PFSK-1 (cell line): ENCODE results near the gene PRPF6.

Source experiments
- POLR2AphosphoS5 ChIP-seq: IDR thresholded peaks from 2 replicates; pipeline ENCODE4 v1.6.1; 2012; ENCODE audit warnings: low read depth, mild to moderate bottlenecking, control low read depth, low read length, moderate library complexity
- TF ChIP-seq, protein P1 (sequence below), 2 experiments: IDR thresholded peaks; 2 replicates each; pipeline versions ENCODE4 v1.6.1 to v1.8.0; 2011 to 2012; ENCODE audit warnings: low read depth in 2 of 2, low read length in 2 of 2, control low read depth in 1 of 2, inconsistent platforms in 1 of 2, mild to moderate bottlenecking in 1 of 2, moderate library complexity in 1 of 2; ENCODE audit not compliant: insufficient read depth in 1 of 2

DNA sequence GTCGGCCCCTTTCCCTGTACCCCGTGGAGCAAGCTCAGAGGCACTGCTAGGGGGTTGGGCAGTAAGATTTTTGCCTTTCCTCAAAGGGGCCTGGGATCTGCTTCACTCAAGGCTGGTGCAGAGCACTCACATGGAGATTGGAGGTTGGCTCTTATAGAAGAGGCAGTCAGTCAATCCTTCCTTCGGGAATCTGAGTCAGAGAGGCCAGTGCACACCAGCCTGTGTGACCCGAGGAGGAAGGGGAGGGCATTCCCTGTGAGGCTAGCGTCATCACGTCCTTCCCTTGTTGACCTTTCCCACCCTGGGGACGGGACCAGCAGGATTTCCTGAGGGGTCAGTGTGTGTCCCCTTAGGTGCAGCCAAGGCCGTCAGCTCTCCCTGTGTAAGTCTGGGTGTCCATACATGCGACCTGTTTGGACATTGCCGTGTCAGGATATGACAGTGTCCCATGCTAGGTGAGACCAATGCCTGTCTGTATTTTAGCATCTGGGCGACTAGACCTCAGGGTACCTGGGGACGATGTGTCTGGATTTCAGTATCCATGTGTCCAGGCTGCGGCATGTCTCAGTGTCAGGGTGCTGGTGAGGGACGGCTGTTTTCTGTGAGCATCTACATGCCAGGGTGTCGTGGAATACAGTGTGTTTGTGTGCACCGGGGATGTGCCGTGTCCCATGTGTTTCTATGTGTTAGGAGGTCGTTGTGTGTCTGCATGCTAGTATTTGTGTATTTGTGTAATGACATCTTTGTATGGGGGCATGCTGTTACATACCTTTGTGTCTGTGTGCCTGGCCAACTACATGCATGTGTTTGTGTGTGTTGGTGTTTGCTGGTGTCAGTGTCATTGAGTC is 8.4 kb upstream of the PRPF6 start:
- TF ChIP-seq POLR2AphosphoS5 = no peak
- TF ChIP-seq, protein P1, sequence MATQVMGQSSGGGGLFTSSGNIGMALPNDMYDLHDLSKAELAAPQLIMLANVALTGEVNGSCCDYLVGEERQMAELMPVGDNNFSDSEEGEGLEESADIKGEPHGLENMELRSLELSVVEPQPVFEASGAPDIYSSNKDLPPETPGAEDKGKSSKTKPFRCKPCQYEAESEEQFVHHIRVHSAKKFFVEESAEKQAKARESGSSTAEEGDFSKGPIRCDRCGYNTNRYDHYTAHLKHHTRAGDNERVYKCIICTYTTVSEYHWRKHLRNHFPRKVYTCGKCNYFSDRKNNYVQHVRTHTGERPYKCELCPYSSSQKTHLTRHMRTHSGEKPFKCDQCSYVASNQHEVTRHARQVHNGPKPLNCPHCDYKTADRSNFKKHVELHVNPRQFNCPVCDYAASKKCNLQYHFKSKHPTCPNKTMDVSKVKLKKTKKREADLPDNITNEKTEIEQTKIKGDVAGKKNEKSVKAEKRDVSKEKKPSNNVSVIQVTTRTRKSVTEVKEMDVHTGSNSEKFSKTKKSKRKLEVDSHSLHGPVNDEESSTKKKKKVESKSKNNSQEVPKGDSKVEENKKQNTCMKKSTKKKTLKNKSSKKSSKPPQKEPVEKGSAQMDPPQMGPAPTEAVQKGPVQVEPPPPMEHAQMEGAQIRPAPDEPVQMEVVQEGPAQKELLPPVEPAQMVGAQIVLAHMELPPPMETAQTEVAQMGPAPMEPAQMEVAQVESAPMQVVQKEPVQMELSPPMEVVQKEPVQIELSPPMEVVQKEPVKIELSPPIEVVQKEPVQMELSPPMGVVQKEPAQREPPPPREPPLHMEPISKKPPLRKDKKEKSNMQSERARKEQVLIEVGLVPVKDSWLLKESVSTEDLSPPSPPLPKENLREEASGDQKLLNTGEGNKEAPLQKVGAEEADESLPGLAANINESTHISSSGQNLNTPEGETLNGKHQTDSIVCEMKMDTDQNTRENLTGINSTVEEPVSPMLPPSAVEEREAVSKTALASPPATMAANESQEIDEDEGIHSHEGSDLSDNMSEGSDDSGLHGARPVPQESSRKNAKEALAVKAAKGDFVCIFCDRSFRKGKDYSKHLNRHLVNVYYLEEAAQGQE (IDR thresholded peaks at IDR 0.05; ENCODE audit: insufficient read depth in 1 of 2, low read depth in 2 of 2, low read length in 2 of 2) = no peak
